Pericardium fibroblast (primary cell): Measurements from ENCODE around the gene H2BW1. TPM values are rescaled to one million over a fixed set of nuclear protein-coding genes. Genes with fewer than 3 reads are reported as not detected.

Experiments
- total RNA-seq: library from RNA; depleted of rRNA; stranded (reverse); fragments of >200 nt; gene quantifications from 2 replicates; pipeline ENCODE4 v1.2.3, GENCODE V29; 2015

Gene H2BW1
- not detected in 2 replicates for total RNA-seq

GRCh38 chrX:104013606-104014005, at the start of gene H2BW1:
TSS of gene H2BW1 (minus strand) at chrX:104013708. CDS start at chrX:104013576, 132 bp downstream.

GRCh38 chrX:104039689-104040505, 26.4 kb upstream of the H2BW1 start, which contains the start of gene H2BW2:
TSS of gene H2BW2 (plus strand) at chrX:104039956. CDS start at chrX:104039995, 39 bp downstream.

GRCh38 chrX:103962411-103963278, 50.9 kb downstream of the H2BW1 start, which contains the start of gene TMSB15B:
TSS of gene TMSB15B (plus strand) at chrX:103962627.

Other genes with a start within 250 kb of the H2BW1 start
- 2.5 and 5.8 TPM in 2 replicates for gene PLP1, start 236.9 kb downstream of the H2BW1 start, total RNA-seq
- gene RAB9B, start 181.5 kb downstream of the H2BW1 start, total RNA-seq, result 0.23 and 1.1 TPM in 2 replicates
- 1.8 and 11.1 TPM in 2 replicates for gene TMSB15B, start 51.1 kb downstream of the H2BW1 start, total RNA-seq
- gene H2BW2, start 26.2 kb upstream of the H2BW1 start, total RNA-seq, result not detected in 2 replicates
- gene TMSB15C, start 62.5 kb upstream of the H2BW1 start, total RNA-seq, result 0.58 and 1.1 TPM in 2 replicates
- gene ZCCHC18, start 98.8 kb upstream of the H2BW1 start, total RNA-seq, result 1.1 TPM in 2 replicates
- gene SLC25A53, start 143.3 kb upstream of the H2BW1 start, total RNA-seq, result 3.6 and 5.5 TPM in 2 replicates
- 6.2 and 7.9 TPM in 2 replicates for gene FAM199X, start 152.7 kb upstream of the H2BW1 start, total RNA-seq
- gene ESX1, start 241.2 kb upstream of the H2BW1 start, total RNA-seq, result not detected in 2 replicates